ENCODE measurements around the gene SLC6A9. TPM values are rescaled to one million over a fixed set of nuclear protein-coding genes. Genes with fewer than 3 reads are reported as not detected.

The SLC6A9 gene
- total and polyA plus RNA-seq, 8 donors: 1.9 to 23.4 (median 4.4) TPM

DNA sequence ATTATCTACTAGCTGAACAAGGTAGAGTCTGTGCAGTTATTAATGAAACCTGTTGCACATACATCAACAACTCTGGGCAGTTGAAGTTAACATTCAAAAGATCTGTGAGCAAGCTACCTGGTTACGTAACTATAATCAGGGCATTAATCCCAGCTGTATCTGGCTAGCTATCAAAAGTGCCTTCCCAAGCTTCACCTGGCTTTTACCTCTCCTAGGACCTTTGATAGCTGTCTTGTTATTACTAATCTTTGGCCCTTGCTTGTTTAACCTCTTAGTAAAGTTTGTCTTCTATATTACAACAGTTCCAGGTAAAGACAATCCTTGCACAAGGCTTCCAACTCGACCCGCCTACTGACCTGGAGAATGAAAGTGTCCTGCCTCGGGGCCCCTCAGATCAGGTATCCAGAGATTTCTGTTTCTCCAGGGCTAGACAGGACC is 29.6 kb upstream of the SLC6A9 start:
- ATAC-seq (peak in 3 of 4 donors; percentile 48 to 76 (median 70)), DNase-seq (no peak), FAIRE-seq (no peak)
- peak overlapping the region in 1 of 4 donors; percentile 27 for H3K27ac ChIP-seq
- H3K4me3 ChIP-seq: no peak overlapping the region
- no peaks in the 10 kb centered on the region for H3K9me3 ChIP-seq
- 56 to 62% methylated on average over 4 of the region's 4 CpGs for WGBS, 2 donors
- intact Hi-C loops (cut with DNase I): no loop called here
- H3K36me3 ChIP-seq: no peaks in the 10 kb centered on the region
- no peaks in the 10 kb centered on the region for H3K4me1 ChIP-seq
- TF ChIP-seq CTCF (IDR thresholded peaks at IDR 0.05): no peak
- H3K27me3 ChIP-seq: no peaks in the 10 kb centered on the region

DNA sequence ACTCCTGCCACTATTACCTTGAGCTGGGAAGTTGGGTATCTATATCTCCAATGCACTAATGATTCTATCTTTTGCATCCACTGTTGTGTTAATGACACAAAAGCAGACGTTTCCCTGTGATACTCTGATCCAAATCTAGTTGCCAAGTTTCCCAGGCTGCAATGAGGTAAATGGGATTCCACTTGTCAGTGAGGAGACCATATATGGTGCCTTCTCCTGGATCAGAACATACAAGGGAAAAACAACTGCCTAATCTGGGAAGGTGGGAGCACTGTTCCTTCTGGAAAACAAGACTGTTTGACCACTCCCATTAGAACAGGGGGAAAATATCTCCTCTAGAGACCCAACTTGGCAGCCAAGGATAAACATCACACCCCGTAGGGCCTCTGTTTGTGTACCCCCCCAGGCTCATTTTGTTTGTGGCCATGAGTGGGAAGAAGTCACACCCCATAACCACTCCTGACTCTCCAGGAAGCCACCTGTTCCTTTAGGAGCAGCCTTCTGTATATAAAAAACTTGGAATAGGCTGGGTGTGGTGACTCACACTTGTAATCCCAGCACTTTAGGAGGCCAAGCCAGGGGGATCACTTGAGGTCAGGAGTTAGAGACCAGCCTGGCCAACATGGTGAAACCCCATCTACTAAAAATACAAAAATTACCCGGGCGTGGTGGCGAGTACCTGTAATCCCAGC is 28.5 kb upstream of the SLC6A9 start:
- ATAC-seq: no peak
- intact Hi-C loops (cut with DNase I): no loop called here
- Histone ChIP-seq H3K27ac (no peak overlapping the region), H3K36me3 (no peaks in the 10 kb centered on the region), H3K4me1 (no peaks in the 10 kb centered on the region), H3K27me3 (no peaks in the 10 kb centered on the region), H3K9me3 (no peaks in the 10 kb centered on the region), H3K4me3 (no peak overlapping the region)
- WGBS, 2 donors: 74 to 79% methylated on average over 5 of the region's 5 CpGs
- no peak for TF ChIP-seq CTCF (IDR thresholded peaks at IDR 0.05)
- no peak for DNase-seq
- FAIRE-seq: no peak

GRCh38 chr1:44059212-44059611 is 27.9 kb upstream of the SLC6A9 start:
- intact Hi-C loops (cut with DNase I): no loop called here
- ATAC-seq: no peak
- TF ChIP-seq CTCF (IDR thresholded peaks at IDR 0.05): no peak

GRCh38 chr1:44057293-44057692 is 26.0 kb upstream of the SLC6A9 start:
- no peaks in the 10 kb centered on the region for H3K4me1 ChIP-seq
- ATAC-seq (no peak), DNase-seq (no peak), FAIRE-seq (no peak)
- 71 to 73% methylated on average over 1 of the region's 1 CpG for WGBS, 2 donors
- no peak overlapping the region for H3K27ac ChIP-seq
- H3K4me3 ChIP-seq: no peak overlapping the region
- intact Hi-C loops (cut with DNase I): no loop called here
- no peak for TF ChIP-seq CTCF (IDR thresholded peaks at IDR 0.05)
- H3K36me3 ChIP-seq: no peaks in the 10 kb centered on the region
- no peaks in the 10 kb centered on the region for H3K27me3 ChIP-seq
- H3K9me3 ChIP-seq: no peaks in the 10 kb centered on the region

More at GRCh38 chr1:44059212-44059611, 27.9 kb upstream of the SLC6A9 start:
- no peak for DNase-seq
- no peak for FAIRE-seq
- Histone ChIP-seq H3K9me3 (no peaks in the 10 kb centered on the region), H3K27me3 (no peaks in the 10 kb centered on the region), H3K36me3 (no peaks in the 10 kb centered on the region), H3K27ac (no peak overlapping the region), H3K4me1 (no peaks in the 10 kb centered on the region), H3K4me3 (no peak overlapping the region)
- WGBS, 2 donors: 89 to 92% methylated on average over 1 of the region's 1 CpG

DNA sequence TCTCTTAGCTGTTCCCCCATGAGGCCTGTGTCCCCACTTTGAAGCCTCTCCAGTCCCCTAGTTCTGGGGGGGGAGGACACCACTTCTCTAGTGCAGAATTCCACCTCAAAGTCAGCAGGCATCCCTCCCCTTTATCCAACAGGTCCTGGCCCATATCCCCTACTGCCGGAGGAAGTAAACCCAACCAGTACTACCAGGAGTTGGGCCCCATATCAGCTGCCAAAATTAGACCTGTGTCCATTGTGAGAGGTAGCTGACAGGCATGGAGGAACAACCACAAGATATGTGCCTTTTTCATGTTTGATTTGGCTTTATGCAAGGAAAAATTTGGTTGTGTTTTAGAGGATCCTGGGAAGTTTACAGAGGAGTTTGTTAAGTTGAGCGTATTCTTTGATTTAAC is 22.1 kb upstream of the SLC6A9 start:
- DNase-seq: no peak
- Histone ChIP-seq H3K9me3 (no peaks in the 10 kb centered on the region), H3K27ac (no peak overlapping the region), H3K4me1 (no peaks in the 10 kb centered on the region), H3K27me3 (no peaks in the 10 kb centered on the region), H3K4me3 (no peak overlapping the region), H3K36me3 (no peaks in the 10 kb centered on the region)
- ATAC-seq: no peak
- no peak for FAIRE-seq
- intact Hi-C loops (cut with DNase I): no loop called here
- 33 to 44% methylated on average over 2 of the region's 2 CpGs for WGBS, 2 donors
- TF ChIP-seq CTCF (IDR thresholded peaks at IDR 0.05): no peak
